ENCODE data around the gene SDF4. TPM values are rescaled to one million over a fixed set of nuclear protein-coding genes. Genes with fewer than 3 reads are reported as not detected.

Gene SDF4
- total RNA-seq (2014; rRNA removed; shearing (Covaris generic)), result 86.0 and 88.9 TPM in 2 replicates

GRCh38 chr1:1231400-1232207 lies at the start of gene SDF4:
Gene SDF4, minus strand, starts transcription at chr1:1232001. Its CDS starts 3,229 bp downstream, at chr1:1228772.

GRCh38 chr1:1273512-1274298 lies 41.9 kb upstream of the SDF4 start, which contains the start of gene UBE2J2:
Gene UBE2J2, minus strand, starts transcription at chr1:1273854. Its CDS starts 5,862 bp downstream, at chr1:1267992.

GRCh38 chr1:1246577-1247340 lies 15.0 kb upstream of the SDF4 start, which contains the start of gene C1QTNF12:
Gene C1QTNF12, minus strand, starts transcription at chr1:1246722. Its CDS starts 32 bp downstream, at chr1:1246690.

GRCh38 chr1:1232208-1232795 lies 501 bp upstream of the SDF4 start, which contains the start of gene B3GALT6:
Gene B3GALT6, plus strand, starts transcription at chr1:1232237. Its CDS starts 42 bp downstream, at chr1:1232279.

GRCh38 chr1:1213345-1214265 lies 18.2 kb downstream of the SDF4 start, which contains the start of gene TNFRSF4:
Gene TNFRSF4, minus strand, starts transcription at chr1:1214153. Its CDS starts 26 bp downstream, at chr1:1214127.

GRCh38 chr1:1206376-1206965 lies 25.3 kb downstream of the SDF4 start, which contains the start of gene TNFRSF18:
Gene TNFRSF18, minus strand, starts transcription at chr1:1206592. Its CDS starts 21 bp downstream, at chr1:1206571.

GRCh38 chr1:1173793-1174415 lies 57.9 kb downstream of the SDF4 start, which contains the start of gene TTLL10:
Gene TTLL10, plus strand, starts transcription at chr1:1173880. Its CDS starts 5,336 bp downstream, at chr1:1179216.

Small RNA genes within 50 kb of the gene (small RNA-seq; reads per million reads assigned to genes)
- gene MIR200A (not detected), gene MIR200B (not detected), gene MIR429 (not detected)

Other genes with a start within 250 kb of the SDF4 start
- 0.27 and 0.38 TPM in 2 replicates for gene PERM1, start 249.9 kb downstream of the SDF4 start, total RNA-seq (2014; rRNA removed; shearing (Covaris generic))
- gene HES4, start 231.9 kb downstream of the SDF4 start, total RNA-seq (2014; rRNA removed; shearing (Covaris generic)), result 63.6 and 83.1 TPM in 2 replicates
- gene ISG15, start 218.5 kb downstream of the SDF4 start, total RNA-seq (2014; rRNA removed; shearing (Covaris generic)), result 26.2 and 29.1 TPM in 2 replicates
- 94.2 and 99.7 TPM in 2 replicates for gene AGRN, start 211.9 kb downstream of the SDF4 start, total RNA-seq (2014; rRNA removed; shearing (Covaris generic))
- gene RNF223, start 157.7 kb downstream of the SDF4 start, total RNA-seq (2014; rRNA removed; shearing (Covaris generic)), result 0.56 TPM in 1 of 2 replicates, not detected in the other
- 20.3 and 23.0 TPM in 2 replicates for gene C1orf159, start 115.9 kb downstream of the SDF4 start, total RNA-seq (2014; rRNA removed; shearing (Covaris generic))
- not detected in 2 replicates for gene TTLL10, start 58.1 kb downstream of the SDF4 start, total RNA-seq (2014; rRNA removed; shearing (Covaris generic))
- not detected in 2 replicates for gene TNFRSF18, start 25.4 kb downstream of the SDF4 start, total RNA-seq (2014; rRNA removed; shearing (Covaris generic))
- gene TNFRSF4, start 17.8 kb downstream of the SDF4 start, total RNA-seq (2014; rRNA removed; shearing (Covaris generic)), result not detected in 2 replicates
- gene B3GALT6, start 236 bp upstream of the SDF4 start, total RNA-seq (2014; rRNA removed; shearing (Covaris generic)), result 28.7 and 31.5 TPM in 2 replicates
- gene C1QTNF12, start 14.7 kb upstream of the SDF4 start, total RNA-seq (2014; rRNA removed; shearing (Covaris generic)), result 2.5 and 7.0 TPM in 2 replicates
- gene UBE2J2, start 41.9 kb upstream of the SDF4 start, total RNA-seq (2014; rRNA removed; shearing (Covaris generic)), result 97.6 and 120 TPM in 2 replicates
- gene SCNN1D, start 48.4 kb upstream of the SDF4 start, total RNA-seq (2014; rRNA removed; shearing (Covaris generic)), result 1.2 and 2.1 TPM in 2 replicates
- gene ACAP3, start 75.9 kb upstream of the SDF4 start, total RNA-seq (2014; rRNA removed; shearing (Covaris generic)), result 30.1 and 39.1 TPM in 2 replicates
- gene PUSL1, start 76.6 kb upstream of the SDF4 start, total RNA-seq (2014; rRNA removed; shearing (Covaris generic)), result 34.9 and 47.2 TPM in 2 replicates
- 138 and 141 TPM in 2 replicates for gene INTS11, start 92.7 kb upstream of the SDF4 start, total RNA-seq (2014; rRNA removed; shearing (Covaris generic))
- 18.9 and 23.5 TPM in 2 replicates for gene CPTP, start 92.8 kb upstream of the SDF4 start, total RNA-seq (2014; rRNA removed; shearing (Covaris generic))
- 0.30 and 0.56 TPM in 2 replicates for gene TAS1R3, start 99.3 kb upstream of the SDF4 start, total RNA-seq (2014; rRNA removed; shearing (Covaris generic))
- gene DVL1, start 117.4 kb upstream of the SDF4 start, total RNA-seq (2014; rRNA removed; shearing (Covaris generic)), result 115 TPM in 2 replicates
- gene MXRA8, start 126.6 kb upstream of the SDF4 start, total RNA-seq (2014; rRNA removed; shearing (Covaris generic)), result 0.77 TPM in 1 of 2 replicates, not detected in the other
- gene AURKAIP1, start 143.2 kb upstream of the SDF4 start, total RNA-seq (2014; rRNA removed; shearing (Covaris generic)), result 307 and 311 TPM in 2 replicates
- gene CCNL2, start 167.3 kb upstream of the SDF4 start, total RNA-seq (2014; rRNA removed; shearing (Covaris generic)), result 221 and 241 TPM in 2 replicates
- gene MRPL20, start 175.3 kb upstream of the SDF4 start, total RNA-seq (2014; rRNA removed; shearing (Covaris generic)), result 286 and 336 TPM in 2 replicates
- gene ANKRD65, start 189.3 kb upstream of the SDF4 start, total RNA-seq (2014; rRNA removed; shearing (Covaris generic)), result not detected in 2 replicates
- gene VWA1, start 203.7 kb upstream of the SDF4 start, total RNA-seq (2014; rRNA removed; shearing (Covaris generic)), result 1.9 and 4.9 TPM in 2 replicates
- not detected in 2 replicates for gene ATAD3C, start 217.7 kb upstream of the SDF4 start, total RNA-seq (2014; rRNA removed; shearing (Covaris generic))
- gene ATAD3B, start 239.8 kb upstream of the SDF4 start, total RNA-seq (2014; rRNA removed; shearing (Covaris generic)), result 52.9 and 59.0 TPM in 2 replicates